K562 (cell line): ENCODE data around the gene ZNF775. TPM values are rescaled to one million over a fixed set of nuclear protein-coding genes. Genes with fewer than 3 reads are reported as not detected.

Experiments
- FUS ChIP-seq: fragments of 200-400 bp; formaldehyde crosslinking; optimal IDR thresholded peaks from 2 replicates; pipeline ENCODE3; 2017; ENCODE audit warnings: low read depth, low read length
- ILK ChIP-seq: fragments of 450-650 bp; IDR thresholded peaks from 2 replicates; pipeline ENCODE4 v1.6.1; 2016; ENCODE audit warnings: missing genetic modification characterization, low read depth, mild to moderate bottlenecking, missing compliant biosample characterization, moderate library complexity, borderline replicate concordance
- MCM5 ChIP-seq: fragments of 450-650 bp; IDR thresholded peaks from 2 replicates; pipeline ENCODE4 v1.6.1; 2016; ENCODE audit warnings: low read depth
- MYBL2 ChIP-seq, 2 experiments: fragments of 450-650 bp in 1 of 2; sonication (generic) in 1 of 2; formaldehyde crosslinking in 1 of 2; IDR thresholded peaks; 2 replicates each; pipeline versions ENCODE4 v1.6.1 to v1.8.1; 2017 to 2022; ENCODE audit warnings: borderline replicate concordance in 1 of 2, inconsistent platforms in 1 of 2, low read depth in 1 of 2, mild to moderate bottlenecking in 1 of 2, missing genetic modification reagents in 1 of 2, moderate library complexity in 1 of 2
- NFIC ChIP-seq: fragments of 450-650 bp; IDR thresholded peaks from 2 replicates; pipeline ENCODE4 v1.6.1; 2017; ENCODE audit warnings: mild to moderate bottlenecking, inconsistent platforms
- RBM15 ChIP-seq: fragments of 200-400 bp; formaldehyde crosslinking; IDR thresholded peaks from 2 replicates; pipeline ENCODE4 v1.6.1; 2018; ENCODE audit warnings: mild to moderate bottlenecking, low read length, moderate library complexity; ENCODE audit not compliant: insufficient read depth
- SMAD1 ChIP-seq: fragments of 150-350 bp; IDR thresholded peaks from 2 replicates; pipeline ENCODE4 v1.6.1; 2014; ENCODE audit warnings: low read length, low read depth; ENCODE audit not compliant: partially characterized antibody
- SP2 ChIP-seq: IDR thresholded peaks from 2 replicates; pipeline ENCODE4 v1.6.1; 2011; ENCODE audit warnings: mild to moderate bottlenecking, low read depth, low read length, moderate library complexity; ENCODE audit not compliant: poor library complexity, severe bottlenecking; ENCODE audit errors: extremely low read depth
- XRCC5 ChIP-seq: fragments of 200-400 bp; formaldehyde crosslinking; IDR thresholded peaks from 2 replicates; pipeline ENCODE4 v1.6.1; 2017; ENCODE audit warnings: low read depth, mild to moderate bottlenecking, low read length
- ZNF444 ChIP-seq: fragments of 250-450 bp; sonication (Bioruptor Pico); IDR thresholded peaks from 2 replicates; pipeline ENCODE4 v1.4.0; 2020; ENCODE audit warnings: mild to moderate bottlenecking, moderate library complexity
- polyA plus RNA-seq, 8 experiments: library from polyadenylated mRNA; depleted of rRNA in 4 of 8; stranded (reverse) in 5 of 8; unstranded in 3 of 8; fragments of >200 nt; fragmentation: Nextera tagmentation in 2 of 8; fragmentation: Illumina TruSeq in 1 of 8; extraction: Ambion mirVana in 2 of 8; extraction: Trizol in 1 of 8; gene quantifications; 2 replicates each; pipeline versions ENCODE4 v1.2.1 to v1.2.3, GENCODE V29; 2011 to 2014; ENCODE audit warnings: inconsistent platforms in 1 of 8, missing spikeins in 1 of 8
- total RNA-seq, 7 experiments: library from RNA; depleted of rRNA in 6 of 7; stranded (reverse); fragments of >200 nt in 6 of 7; fragmentation: Illumina TruSeq in 2 of 7; extraction: Trizol in 2 of 7; gene quantifications; 2 replicates each; pipeline versions ENCODE4 v1.2.1 to v1.2.3, GENCODE V29; 2011 to 2021; ENCODE audit warnings: low replicate concordance in 1 of 7
- TF ChIP-seq, protein P1 (sequence below): fragments of 250-450 bp; sonication (Bioruptor Pico); IDR thresholded peaks from 2 replicates; pipeline ENCODE4 v1.4.0; 2020
- TF ChIP-seq, protein P2 (sequence below): fragments of 450-650 bp; IDR thresholded peaks from 2 replicates; pipeline ENCODE4 v1.6.1; 2018; ENCODE audit not compliant: partially characterized antibody
- TF ChIP-seq, protein P3 (sequence below): sonication (generic); formaldehyde crosslinking; IDR thresholded peaks from 2 replicates; pipeline ENCODE4 v1.8.0; 2022; ENCODE audit warnings: missing genetic modification reagents, mild to moderate bottlenecking, borderline replicate concordance
- TF ChIP-seq, protein P4 (sequence below): fragments of 450-650 bp; IDR thresholded peaks from one replicate; pipeline ENCODE4 v1.6.1; 2018; ENCODE audit warnings: mild to moderate bottlenecking, moderate library complexity; ENCODE audit not compliant: partially characterized antibody

ZNF775 gene
- total and polyA plus RNA-seq, 9 of the 15 experiments (the other 6 are each of a cell fraction or from before 2014, with no cell fraction given), result 0.04 to 18.7 (median 4.9) TPM

DNA sequence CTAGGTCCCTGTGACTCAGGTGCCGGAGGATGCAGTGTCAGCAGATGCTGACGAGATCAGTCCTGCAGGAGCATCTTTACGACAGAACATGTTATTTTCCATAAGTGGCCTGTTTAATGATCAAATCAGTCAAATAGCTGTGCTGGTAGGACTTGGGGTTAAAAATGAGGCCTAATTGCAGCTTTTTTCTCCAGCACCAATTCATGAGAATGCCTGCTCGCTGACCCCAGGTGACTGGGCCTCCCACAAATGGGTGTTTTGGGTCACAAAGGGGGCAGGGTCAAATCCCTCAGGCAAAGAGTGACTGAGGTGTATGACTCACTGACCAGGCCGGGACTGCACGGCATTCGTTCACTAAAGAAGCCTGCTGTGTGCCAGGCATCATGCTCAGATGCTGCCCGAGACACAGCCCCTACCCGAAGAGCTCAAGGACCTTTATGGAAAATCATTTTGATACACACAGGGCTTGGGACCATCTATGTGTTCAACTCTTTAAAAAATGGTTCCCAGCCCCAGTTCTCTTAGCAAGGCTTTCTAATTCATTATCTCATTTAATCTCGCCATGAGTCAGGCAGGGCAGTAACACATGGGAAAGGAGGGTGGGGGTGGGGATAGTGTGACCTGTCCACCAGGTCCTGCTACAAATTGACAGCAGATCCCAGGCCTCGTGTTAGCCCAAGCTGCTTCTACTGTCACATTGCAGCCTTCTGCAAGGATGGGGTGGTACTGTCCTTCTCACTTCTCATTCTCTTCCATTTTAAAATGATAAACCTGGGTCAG is 21.1 kb downstream of the ZNF775 start (continued):
- TF ChIP-seq MYBL2 (IDR thresholded peaks at IDR 0.05; ENCODE audit: low read depth) (no peak), MYBL2 (CRISPR knock-in tag; IDR thresholded peaks at IDR 0.05; ENCODE audit: borderline replicate concordance) (no peak), NFIC (0 out of 2 replicates have a peak, but pooled peaks have one; percentile 4), ILK (no peak), XRCC5 (no peak; the same call in 1 of the 2 replicates), FUS (no peak), SMAD1 (no peak), MCM5 (no peak), ZNF444 (no peak), RBM15 (no peak), SP2 (no peak)
- TF ChIP-seq, protein P1, sequence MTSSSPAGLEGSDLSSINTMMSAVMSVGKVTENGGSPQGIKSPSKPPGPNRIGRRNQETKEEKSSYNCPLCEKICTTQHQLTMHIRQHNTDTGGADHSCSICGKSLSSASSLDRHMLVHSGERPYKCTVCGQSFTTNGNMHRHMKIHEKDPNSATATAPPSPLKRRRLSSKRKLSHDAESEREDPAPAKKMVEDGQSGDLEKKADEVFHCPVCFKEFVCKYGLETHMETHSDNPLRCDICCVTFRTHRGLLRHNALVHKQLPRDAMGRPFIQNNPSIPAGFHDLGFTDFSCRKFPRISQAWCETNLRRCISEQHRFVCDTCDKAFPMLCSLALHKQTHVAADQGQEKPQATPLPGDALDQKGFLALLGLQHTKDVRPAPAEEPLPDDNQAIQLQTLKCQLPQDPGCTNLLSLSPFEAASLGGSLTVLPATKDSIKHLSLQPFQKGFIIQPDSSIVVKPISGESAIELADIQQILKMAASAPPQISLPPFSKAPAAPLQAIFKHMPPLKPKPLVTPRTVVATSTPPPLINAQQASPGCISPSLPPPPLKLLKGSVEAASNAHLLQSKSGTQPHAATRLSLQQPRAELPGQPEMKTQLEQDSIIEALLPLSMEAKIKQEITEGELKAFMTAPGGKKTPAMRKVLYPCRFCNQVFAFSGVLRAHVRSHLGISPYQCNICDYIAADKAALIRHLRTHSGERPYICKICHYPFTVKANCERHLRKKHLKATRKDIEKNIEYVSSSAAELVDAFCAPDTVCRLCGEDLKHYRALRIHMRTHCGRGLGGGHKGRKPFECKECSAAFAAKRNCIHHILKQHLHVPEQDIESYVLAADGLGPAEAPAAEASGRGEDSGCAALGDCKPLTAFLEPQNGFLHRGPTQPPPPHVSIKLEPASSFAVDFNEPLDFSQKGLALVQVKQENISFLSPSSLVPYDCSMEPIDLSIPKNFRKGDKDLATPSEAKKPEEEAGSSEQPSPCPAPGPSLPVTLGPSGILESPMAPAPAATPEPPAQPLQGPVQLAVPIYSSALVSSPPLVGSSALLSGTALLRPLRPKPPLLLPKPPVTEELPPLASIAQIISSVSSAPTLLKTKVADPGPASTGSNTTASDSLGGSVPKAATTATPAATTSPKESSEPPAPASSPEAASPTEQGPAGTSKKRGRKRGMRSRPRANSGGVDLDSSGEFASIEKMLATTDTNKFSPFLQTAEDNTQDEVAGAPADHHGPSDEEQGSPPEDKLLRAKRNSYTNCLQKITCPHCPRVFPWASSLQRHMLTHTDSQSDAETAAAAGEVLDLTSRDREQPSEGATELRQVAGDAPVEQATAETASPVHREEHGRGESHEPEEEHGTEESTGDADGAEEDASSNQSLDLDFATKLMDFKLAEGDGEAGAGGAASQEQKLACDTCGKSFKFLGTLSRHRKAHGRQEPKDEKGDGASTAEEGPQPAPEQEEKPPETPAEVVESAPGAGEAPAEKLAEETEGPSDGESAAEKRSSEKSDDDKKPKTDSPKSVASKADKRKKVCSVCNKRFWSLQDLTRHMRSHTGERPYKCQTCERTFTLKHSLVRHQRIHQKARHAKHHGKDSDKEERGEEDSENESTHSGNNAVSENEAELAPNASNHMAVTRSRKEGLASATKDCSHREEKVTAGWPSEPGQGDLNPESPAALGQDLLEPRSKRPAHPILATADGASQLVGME (CRISPR knock-in tag), result no peak
- TF ChIP-seq, protein P2, sequence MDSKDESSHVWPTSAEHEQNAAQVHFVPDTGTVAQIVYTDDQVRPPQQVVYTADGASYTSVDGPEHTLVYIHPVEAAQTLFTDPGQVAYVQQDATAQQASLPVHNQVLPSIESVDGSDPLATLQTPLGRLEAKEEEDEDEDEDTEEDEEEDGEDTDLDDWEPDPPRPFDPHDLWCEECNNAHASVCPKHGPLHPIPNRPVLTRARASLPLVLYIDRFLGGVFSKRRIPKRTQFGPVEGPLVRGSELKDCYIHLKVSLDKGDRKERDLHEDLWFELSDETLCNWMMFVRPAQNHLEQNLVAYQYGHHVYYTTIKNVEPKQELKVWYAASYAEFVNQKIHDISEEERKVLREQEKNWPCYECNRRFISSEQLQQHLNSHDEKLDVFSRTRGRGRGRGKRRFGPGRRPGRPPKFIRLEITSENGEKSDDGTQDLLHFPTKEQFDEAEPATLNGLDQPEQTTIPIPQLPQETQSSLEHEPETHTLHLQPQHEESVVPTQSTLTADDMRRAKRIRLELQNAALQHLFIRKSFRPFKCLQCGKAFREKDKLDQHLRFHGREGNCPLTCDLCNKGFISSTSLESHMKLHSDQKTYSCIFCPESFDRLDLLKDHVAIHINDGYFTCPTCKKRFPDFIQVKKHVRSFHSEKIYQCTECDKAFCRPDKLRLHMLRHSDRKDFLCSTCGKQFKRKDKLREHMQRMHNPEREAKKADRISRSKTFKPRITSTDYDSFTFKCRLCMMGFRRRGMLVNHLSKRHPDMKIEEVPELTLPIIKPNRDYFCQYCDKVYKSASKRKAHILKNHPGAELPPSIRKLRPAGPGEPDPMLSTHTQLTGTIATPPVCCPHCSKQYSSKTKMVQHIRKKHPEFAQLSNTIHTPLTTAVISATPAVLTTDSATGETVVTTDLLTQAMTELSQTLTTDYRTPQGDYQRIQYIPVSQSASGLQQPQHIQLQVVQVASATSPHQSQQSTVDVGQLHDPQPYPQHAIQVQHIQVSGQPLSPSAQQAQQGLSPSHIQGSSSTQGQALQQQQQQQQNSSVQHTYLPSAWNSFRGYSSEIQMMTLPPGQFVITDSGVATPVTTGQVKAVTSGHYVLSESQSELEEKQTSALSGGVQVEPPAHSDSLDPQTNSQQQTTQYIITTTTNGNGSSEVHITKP, result peak; percentile 49
- TF ChIP-seq, protein P3, sequence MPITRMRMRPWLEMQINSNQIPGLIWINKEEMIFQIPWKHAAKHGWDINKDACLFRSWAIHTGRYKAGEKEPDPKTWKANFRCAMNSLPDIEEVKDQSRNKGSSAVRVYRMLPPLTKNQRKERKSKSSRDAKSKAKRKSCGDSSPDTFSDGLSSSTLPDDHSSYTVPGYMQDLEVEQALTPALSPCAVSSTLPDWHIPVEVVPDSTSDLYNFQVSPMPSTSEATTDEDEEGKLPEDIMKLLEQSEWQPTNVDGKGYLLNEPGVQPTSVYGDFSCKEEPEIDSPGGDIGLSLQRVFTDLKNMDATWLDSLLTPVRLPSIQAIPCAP, result no peak
- TF ChIP-seq, protein P4, sequence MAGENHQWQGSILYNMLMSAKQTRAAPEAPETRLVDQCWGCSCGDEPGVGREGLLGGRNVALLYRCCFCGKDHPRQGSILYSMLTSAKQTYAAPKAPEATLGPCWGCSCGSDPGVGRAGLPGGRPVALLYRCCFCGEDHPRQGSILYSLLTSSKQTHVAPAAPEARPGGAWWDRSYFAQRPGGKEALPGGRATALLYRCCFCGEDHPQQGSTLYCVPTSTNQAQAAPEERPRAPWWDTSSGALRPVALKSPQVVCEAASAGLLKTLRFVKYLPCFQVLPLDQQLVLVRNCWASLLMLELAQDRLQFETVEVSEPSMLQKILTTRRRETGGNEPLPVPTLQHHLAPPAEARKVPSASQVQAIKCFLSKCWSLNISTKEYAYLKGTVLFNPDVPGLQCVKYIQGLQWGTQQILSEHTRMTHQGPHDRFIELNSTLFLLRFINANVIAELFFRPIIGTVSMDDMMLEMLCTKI, result no peak
